ENCODE measurements around the gene GPRASP1.

DNA sequence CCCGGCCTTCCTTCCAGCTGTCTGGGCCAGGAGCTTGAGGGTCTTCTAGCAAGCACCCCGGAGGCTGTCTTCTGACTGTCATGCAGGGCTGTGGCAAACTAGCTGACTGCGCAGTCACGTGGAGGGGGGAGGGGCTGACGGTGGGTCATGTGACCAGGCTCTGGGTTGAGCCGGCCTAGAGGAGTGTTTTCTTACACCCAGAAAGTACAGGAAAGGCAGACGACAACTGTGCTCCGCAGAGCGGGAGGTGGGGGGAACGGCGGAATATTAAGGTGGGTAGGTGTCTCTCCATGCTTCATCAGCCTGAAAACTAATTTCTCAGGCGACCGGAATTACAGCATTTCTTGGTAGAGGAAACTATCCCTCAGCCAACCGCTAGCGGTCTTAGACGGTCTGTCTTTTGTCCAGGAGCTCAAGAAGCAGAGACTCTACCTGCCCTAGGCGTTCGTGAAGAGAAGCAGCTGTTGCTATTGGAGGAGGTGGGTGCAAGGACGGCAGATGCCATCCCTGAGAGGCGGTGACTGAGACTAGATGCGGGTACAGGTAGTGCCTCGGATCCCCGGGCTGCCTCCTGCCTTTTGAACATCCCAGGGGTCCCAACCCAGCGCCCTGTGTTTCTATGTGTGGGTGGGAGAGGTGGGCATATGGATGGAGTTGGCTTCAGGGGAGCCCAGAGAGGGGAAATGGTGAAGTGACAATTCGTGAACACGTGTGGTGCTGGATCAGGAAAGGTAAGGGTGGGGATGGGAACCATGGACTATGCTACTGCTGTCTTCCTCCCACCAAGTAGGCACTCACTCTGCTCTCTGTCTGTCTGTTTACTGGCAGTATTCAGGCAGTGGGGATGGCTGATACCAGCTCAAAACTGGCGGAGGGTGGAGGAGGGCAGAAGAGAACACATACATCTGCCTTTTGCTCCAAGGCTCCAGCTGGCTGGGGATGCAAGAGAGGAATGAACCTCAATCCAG lies 8.8 kb downstream of the GPRASP1 start:
- TF ChIP-seq, protein P1, sequence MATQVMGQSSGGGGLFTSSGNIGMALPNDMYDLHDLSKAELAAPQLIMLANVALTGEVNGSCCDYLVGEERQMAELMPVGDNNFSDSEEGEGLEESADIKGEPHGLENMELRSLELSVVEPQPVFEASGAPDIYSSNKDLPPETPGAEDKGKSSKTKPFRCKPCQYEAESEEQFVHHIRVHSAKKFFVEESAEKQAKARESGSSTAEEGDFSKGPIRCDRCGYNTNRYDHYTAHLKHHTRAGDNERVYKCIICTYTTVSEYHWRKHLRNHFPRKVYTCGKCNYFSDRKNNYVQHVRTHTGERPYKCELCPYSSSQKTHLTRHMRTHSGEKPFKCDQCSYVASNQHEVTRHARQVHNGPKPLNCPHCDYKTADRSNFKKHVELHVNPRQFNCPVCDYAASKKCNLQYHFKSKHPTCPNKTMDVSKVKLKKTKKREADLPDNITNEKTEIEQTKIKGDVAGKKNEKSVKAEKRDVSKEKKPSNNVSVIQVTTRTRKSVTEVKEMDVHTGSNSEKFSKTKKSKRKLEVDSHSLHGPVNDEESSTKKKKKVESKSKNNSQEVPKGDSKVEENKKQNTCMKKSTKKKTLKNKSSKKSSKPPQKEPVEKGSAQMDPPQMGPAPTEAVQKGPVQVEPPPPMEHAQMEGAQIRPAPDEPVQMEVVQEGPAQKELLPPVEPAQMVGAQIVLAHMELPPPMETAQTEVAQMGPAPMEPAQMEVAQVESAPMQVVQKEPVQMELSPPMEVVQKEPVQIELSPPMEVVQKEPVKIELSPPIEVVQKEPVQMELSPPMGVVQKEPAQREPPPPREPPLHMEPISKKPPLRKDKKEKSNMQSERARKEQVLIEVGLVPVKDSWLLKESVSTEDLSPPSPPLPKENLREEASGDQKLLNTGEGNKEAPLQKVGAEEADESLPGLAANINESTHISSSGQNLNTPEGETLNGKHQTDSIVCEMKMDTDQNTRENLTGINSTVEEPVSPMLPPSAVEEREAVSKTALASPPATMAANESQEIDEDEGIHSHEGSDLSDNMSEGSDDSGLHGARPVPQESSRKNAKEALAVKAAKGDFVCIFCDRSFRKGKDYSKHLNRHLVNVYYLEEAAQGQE (IDR thresholded peaks at IDR 0.05; ENCODE audit: insufficient read depth in 1 of 2, low read depth in 2 of 2, low read length in 2 of 2) = no peak
- peak; percentile 95; the same call in 1 of the 2 replicates for TF ChIP-seq SIN3A (IDR thresholded peaks at IDR 0.05; ENCODE audit: borderline replicate concordance, insufficient read depth, low read length)
- peak; percentile 78 for TF ChIP-seq POLR2AphosphoS5 (IDR thresholded peaks at IDR 0.05; ENCODE audit: low read depth, low read length)
- TF ChIP-seq TAF1 (IDR thresholded peaks at IDR 0.05; ENCODE audit: borderline replicate concordance, insufficient read depth, low read length) = peak; percentile 66; the same call in 1 of the 2 replicates
- no peak for TF ChIP-seq FOXP2 (optimal IDR thresholded peaks at IDR 0.05; ENCODE audit: borderline replicate concordance, extremely low read depth, extremely low read length, insufficient read depth)
